DOHH2 (cell line): Measurements from ENCODE around the gene SLCO3A1.

Experiments used
- H3F3A ChIP-seq: fragments of 200-600 bp; sonication (generic), shearing (Covaris generic); 2 replicates; pipeline ENCODE4 v1.6.0; 2016; ENCODE audit warnings: antibody characterized with exemption, mild to moderate bottlenecking; ENCODE audit not compliant: control insufficient read depth, insufficient read depth
- H3K27ac ChIP-seq: fragments of 200-600 bp; sonication (generic); 2 replicates; pipeline ENCODE4 v1.5.1; 2014; ENCODE audit warnings: low read depth, mild to moderate bottlenecking, low read length, moderate library complexity
- H3K27me3 ChIP-seq: fragments of 200-600 bp; sonication (generic); 2 replicates; pipeline ENCODE4 v1.6.1; 2014; ENCODE audit warnings: mild to moderate bottlenecking, low read length, mixed read lengths; ENCODE audit not compliant: control insufficient read depth
- H3K36me3 ChIP-seq: fragments of 200-600 bp; sonication (generic); 2 replicates; pipeline ENCODE4 v1.6.1; 2014; ENCODE audit warnings: mild to moderate bottlenecking, low read length, moderate library complexity, mixed read lengths; ENCODE audit not compliant: control insufficient read depth
- H3K4me1 ChIP-seq: fragments of 200-600 bp; sonication (generic); 2 replicates; pipeline ENCODE4 v1.6.1; 2014; ENCODE audit warnings: mild to moderate bottlenecking, low read length, mixed read lengths; ENCODE audit not compliant: control insufficient read depth
- H3K4me2 ChIP-seq: fragments of 200-600 bp; sonication (generic); 2 replicates; pipeline ENCODE4 v1.6.0; 2014; ENCODE audit warnings: mild to moderate bottlenecking, low read length, moderate library complexity
- H3K4me3 ChIP-seq: fragments of 200-600 bp; sonication (generic); 2 replicates; pipeline ENCODE4 v1.5.1; 2014; ENCODE audit warnings: mild to moderate bottlenecking, low read length, mixed read lengths
- H3K79me2 ChIP-seq: fragments of 200-600 bp; sonication (generic); 2 replicates; pipeline ENCODE4 v1.6.1; 2014; ENCODE audit warnings: mild to moderate bottlenecking, low read length, mixed read lengths; ENCODE audit not compliant: control insufficient read depth
- H3K9me2 ChIP-seq: fragments of 200-600 bp; sonication (generic); replicated peaks from 2 replicates; pipeline ENCODE4 v1.6.1; 2014; ENCODE audit warnings: mild to moderate bottlenecking, low read length, mixed read lengths; ENCODE audit not compliant: control insufficient read depth
- H3K9me3 ChIP-seq: fragments of 200-600 bp; sonication (generic); 2 replicates; pipeline ENCODE4 v1.6.1; 2014; ENCODE audit warnings: antibody characterized with exemption, low read length, mixed read lengths; ENCODE audit not compliant: control insufficient read depth, insufficient read depth
- H4K20me1 ChIP-seq: fragments of 200-600 bp; sonication (generic); 2 replicates; pipeline ENCODE4 v1.6.0; 2014; ENCODE audit warnings: low read depth, mild to moderate bottlenecking, antibody characterized with exemption, low read length, moderate library complexity; ENCODE audit not compliant: control insufficient read depth, insufficient read depth
- EZH2phosphoT487 ChIP-seq: fragments of 200-600 bp; sonication (generic); IDR thresholded peaks from 2 replicates; pipeline ENCODE4 v1.6.1; 2017; ENCODE audit warnings: borderline replicate concordance, mild to moderate bottlenecking, antibody characterized with exemption, low read length, moderate library complexity, mixed read lengths
- TF ChIP-seq, protein P1 (sequence below): fragments of 200-600 bp; sonication (generic); IDR thresholded peaks from one replicate; pipeline ENCODE4 v1.5.1; 2014; ENCODE audit warnings: antibody characterized with exemption, mild to moderate bottlenecking, low read depth, low read length; ENCODE audit not compliant: poor library complexity, severe bottlenecking

Gene SLCO3A1

DNA sequence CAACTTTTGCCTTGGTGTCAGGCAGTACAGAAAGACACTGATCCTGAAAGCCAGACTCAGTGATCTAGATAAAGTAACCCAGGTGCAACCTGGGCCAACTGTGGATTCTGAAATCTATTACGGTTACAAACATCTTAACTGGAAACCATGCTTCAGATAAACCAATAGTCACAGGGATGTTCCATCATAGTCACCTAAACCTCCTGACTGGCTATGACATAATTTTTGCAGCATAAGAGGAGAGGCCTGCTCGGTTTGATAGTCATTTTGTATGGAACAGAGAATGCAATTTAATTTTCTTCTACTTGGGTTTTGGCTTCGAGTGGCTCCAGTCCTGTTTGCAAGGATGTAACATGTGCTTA, 3.7 kb downstream of the SLCO3A1 start:
- H3K36me3 ChIP-seq: peaks cover 9% of the 10 kb centered on the region
- H3K4me3 ChIP-seq: peak overlapping the region; percentile 77
- H3K79me2 ChIP-seq: peaks cover 49% of the 10 kb centered on the region
- H3K27me3 ChIP-seq: no peaks in the 10 kb centered on the region
- TF ChIP-seq EZH2phosphoT487: no peak
- TF ChIP-seq, protein P1, sequence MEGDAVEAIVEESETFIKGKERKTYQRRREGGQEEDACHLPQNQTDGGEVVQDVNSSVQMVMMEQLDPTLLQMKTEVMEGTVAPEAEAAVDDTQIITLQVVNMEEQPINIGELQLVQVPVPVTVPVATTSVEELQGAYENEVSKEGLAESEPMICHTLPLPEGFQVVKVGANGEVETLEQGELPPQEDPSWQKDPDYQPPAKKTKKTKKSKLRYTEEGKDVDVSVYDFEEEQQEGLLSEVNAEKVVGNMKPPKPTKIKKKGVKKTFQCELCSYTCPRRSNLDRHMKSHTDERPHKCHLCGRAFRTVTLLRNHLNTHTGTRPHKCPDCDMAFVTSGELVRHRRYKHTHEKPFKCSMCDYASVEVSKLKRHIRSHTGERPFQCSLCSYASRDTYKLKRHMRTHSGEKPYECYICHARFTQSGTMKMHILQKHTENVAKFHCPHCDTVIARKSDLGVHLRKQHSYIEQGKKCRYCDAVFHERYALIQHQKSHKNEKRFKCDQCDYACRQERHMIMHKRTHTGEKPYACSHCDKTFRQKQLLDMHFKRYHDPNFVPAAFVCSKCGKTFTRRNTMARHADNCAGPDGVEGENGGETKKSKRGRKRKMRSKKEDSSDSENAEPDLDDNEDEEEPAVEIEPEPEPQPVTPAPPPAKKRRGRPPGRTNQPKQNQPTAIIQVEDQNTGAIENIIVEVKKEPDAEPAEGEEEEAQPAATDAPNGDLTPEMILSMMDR: no peak
- peaks cover 30% of the 10 kb centered on the region for H4K20me1 ChIP-seq
- peak overlapping the region; percentile 83 for H3K4me2 ChIP-seq
- H3K4me1 ChIP-seq: peaks cover 80% of the 10 kb centered on the region
- peak overlapping the region; percentile 93 for H3K27ac ChIP-seq
- peaks cover 44% of the 10 kb centered on the region for H3F3A ChIP-seq
- H3K9me3 ChIP-seq: no peaks in the 10 kb centered on the region
- no peaks in the 10 kb centered on the region for H3K9me2 ChIP-seq

GRCh38 chr15:91857772-91858171, 4.3 kb downstream of the SLCO3A1 start:
- Histone ChIP-seq H3K9me2 (no peaks in the 10 kb centered on the region), H3K4me2 (peak overlapping the region; percentile 83), H3K4me1 (peaks cover 82% of the 10 kb centered on the region), H3K27me3 (no peaks in the 10 kb centered on the region), H3K9me3 (no peaks in the 10 kb centered on the region), H3K79me2 (peaks cover 55% of the 10 kb centered on the region), H4K20me1 (peaks cover 35% of the 10 kb centered on the region), H3F3A (peaks cover 44% of the 10 kb centered on the region), H3K4me3 (peak overlapping the region; percentile 77), H3K27ac (peak overlapping the region; percentile 93), H3K36me3 (peaks cover 9% of the 10 kb centered on the region)
- TF ChIP-seq EZH2phosphoT487: no peak
- TF ChIP-seq, protein P1: no peak

GRCh38 chr15:91860498-91860897, 7.0 kb downstream of the SLCO3A1 start:
- peaks cover 73% of the 10 kb centered on the region for H3K79me2 ChIP-seq
- peaks cover 5% of the 10 kb centered on the region for H3K36me3 ChIP-seq
- H3K9me2 ChIP-seq: no peaks in the 10 kb centered on the region
- no peak overlapping the region for H3K4me3 ChIP-seq
- H3K4me1 ChIP-seq: peaks cover 96% of the 10 kb centered on the region
- H3K27ac ChIP-seq: no peak overlapping the region
- H3K9me3 ChIP-seq: no peaks in the 10 kb centered on the region
- TF ChIP-seq EZH2phosphoT487: no peak
- TF ChIP-seq, protein P1: no peak
- no peaks in the 10 kb centered on the region for H3K27me3 ChIP-seq
- H3K4me2 ChIP-seq: peak overlapping the region; percentile 37
- H4K20me1 ChIP-seq: peaks cover 55% of the 10 kb centered on the region
- H3F3A ChIP-seq: peaks cover 30% of the 10 kb centered on the region
